Fibroblast of mammary gland (primary cell): ENCODE measurements around the gene PPFIBP1.
A peak's percentile ranks its signal among the peaks of the same experiment; 100 is the strongest.

Experiments used
- DNase-seq: peaks from one replicate; pipeline ENCODE4 v3.0.0-alpha.2; 2010; ENCODE audit warnings: low read depth
- H3K4me3 ChIP-seq: 2 replicates; pipeline ENCODE4 v1.5.1; 2011; ENCODE audit warnings: low read depth, mild to moderate bottlenecking, low read length, moderate library complexity; ENCODE audit not compliant: control insufficient read depth
- CTCF ChIP-seq: conservative IDR thresholded peaks from 2 replicates; pipeline ENCODE4 v1.5.1; 2011; ENCODE audit warnings: low read depth, low read length, inconsistent platforms; ENCODE audit not compliant: control insufficient read depth, insufficient read depth

The PPFIBP1 gene

GRCh38 chr12:27571463-27571862 is 47.5 kb downstream of the PPFIBP1 start:
- peak; percentile 98 for DNase-seq
- H3K4me3 ChIP-seq = no peak overlapping the region
- no peak for TF ChIP-seq CTCF

GRCh38 chr12:27572486-27573255 is 48.7 kb downstream of the PPFIBP1 start:
- peak; percentile 79 for DNase-seq
- no peak for TF ChIP-seq CTCF

GRCh38 chr12:27573972-27574371 is 50.0 kb downstream of the PPFIBP1 start:
- DNase-seq = peak; percentile 100
- no peak for TF ChIP-seq CTCF
- no peak overlapping the region for H3K4me3 ChIP-seq

More at GRCh38 chr12:27572486-27573255, 48.7 kb downstream of the PPFIBP1 start:
- no peak overlapping the region for H3K4me3 ChIP-seq

GRCh38 chr12:27575090-27575761 is 51.2 kb downstream of the PPFIBP1 start:
- H3K4me3 ChIP-seq = no peak overlapping the region
- TF ChIP-seq CTCF = no peak
- DNase-seq = no peak

- no peak for DNase-seq
- H3K4me3 ChIP-seq = no peak overlapping the region
- no peak for TF ChIP-seq CTCF
Measured at GRCh38 chr12:27575762-27576118, 51.7 kb downstream of the PPFIBP1 start.

GRCh38 chr12:27576667-27577347 is 52.8 kb downstream of the PPFIBP1 start:
- no peak for TF ChIP-seq CTCF
- no peak overlapping the region for H3K4me3 ChIP-seq
- DNase-seq = no peak
